Activated CD8-positive, alpha-beta memory T cell treated with anti-CD3 and anti-CD28 coated beads for 48 hours (primary cell): ENCODE data around the gene RBMY1E.
"Not testable (repeated sequence)": the region's sequence is repeated elsewhere in the genome, so short reads cannot be mapped to it uniquely, and the experiment has no call there.

Source experiments
- DNase-seq, 3 experiments: peaks; one replicate each; pipeline ENCODE4 v3.0.0-alpha.2; 2020; ENCODE audit warnings: low read depth in 2 of 3, low spot score in 2 of 3

Gene RBMY1E

DNA sequence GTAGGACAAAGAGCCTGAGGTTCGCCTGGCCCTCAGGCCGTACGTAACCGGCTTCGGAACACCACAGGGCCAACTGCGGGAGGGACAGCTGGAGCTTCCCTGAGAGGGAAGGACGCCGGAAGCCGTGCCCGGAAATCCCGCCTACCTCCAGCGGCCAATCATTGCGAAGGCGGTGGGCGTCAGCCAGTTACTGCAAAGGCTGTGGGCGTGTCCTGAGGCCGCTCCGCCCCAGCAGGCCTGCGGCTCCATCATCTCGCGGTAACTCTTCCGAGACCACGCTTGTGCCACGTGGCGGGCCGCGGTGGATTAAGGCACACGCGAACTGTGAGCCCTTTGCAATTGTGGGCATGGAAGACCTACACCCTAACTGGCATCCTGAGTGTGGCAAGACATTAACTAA is at the start of gene RBMY1E:
Gene RBMY1E (minus strand): TSS at position 101 of the 400 bp plus-strand sequence. CDS start 1,978 bp downstream, outside the sequence.
- not testable (repeated sequence) for DNase-seq

DNA sequence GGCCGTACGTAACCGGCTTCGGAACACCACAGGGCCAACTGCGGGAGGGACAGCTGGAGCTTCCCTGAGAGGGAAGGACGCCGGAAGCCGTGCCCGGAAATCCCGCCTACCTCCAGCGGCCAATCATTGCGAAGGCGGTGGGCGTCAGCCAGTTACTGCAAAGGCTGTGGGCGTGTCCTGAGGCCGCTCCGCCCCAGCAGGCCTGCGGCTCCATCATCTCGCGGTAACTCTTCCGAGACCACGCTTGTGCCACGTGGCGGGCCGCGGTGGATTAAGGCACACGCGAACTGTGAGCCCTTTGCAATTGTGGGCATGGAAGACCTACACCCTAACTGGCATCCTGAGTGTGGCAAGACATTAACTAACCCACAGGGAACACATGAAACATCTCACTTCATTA is 23.4 kb downstream of the RBMY1E start, which contains the start of gene RBMY1D:
Gene RBMY1D (minus strand): TSS at position 101 of the 400 bp plus-strand sequence. CDS start 2,013 bp downstream, outside the sequence.
- not testable (repeated sequence) for DNase-seq

DNA sequence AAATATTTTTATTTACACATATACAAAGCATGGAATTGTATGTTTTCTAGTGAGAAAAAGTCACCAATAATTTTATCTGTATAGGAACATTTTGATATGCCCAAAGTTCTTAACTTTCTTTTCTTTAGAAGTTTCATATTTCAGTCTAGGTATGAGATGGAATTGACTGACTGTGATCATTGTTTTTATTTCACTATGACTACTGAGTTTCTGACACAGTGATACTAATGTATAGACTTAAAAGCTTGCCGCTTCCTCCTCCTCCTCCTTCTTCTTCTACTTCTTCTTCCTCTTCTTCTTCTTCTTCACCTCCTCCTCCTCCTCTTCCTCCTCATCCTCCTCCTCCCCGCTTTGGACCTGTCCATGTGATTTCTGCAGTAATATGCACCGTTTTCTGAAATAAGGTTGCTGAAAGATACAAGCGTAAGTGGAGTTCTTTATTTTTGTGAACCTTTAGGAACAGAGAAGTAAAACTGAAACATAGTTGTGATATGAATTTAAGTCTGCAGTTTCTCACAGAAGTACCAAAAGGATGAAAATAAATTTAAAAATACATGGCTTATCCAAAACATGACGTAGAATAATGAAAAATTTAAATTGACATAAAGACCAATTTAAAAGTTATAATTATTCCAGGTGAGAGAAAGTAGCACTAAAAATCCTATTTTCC is 48.3 kb downstream of the RBMY1E start:
- not testable (repeated sequence) for DNase-seq
